ENCODE results near the gene BACE2. TPM values are rescaled to one million over a fixed set of nuclear protein-coding genes. Genes with fewer than 3 reads are reported as not detected.

Gene BACE2
- total RNA-seq, 1 donor from 2014 or later, result 16.8 TPM

- Mint-ChIP-seq H3K27ac (ENCODE audit: unreplicated experiment) (no peak overlapping the region), H3K27me3 (ENCODE audit: low read depth, unreplicated experiment) (peaks cover 66% of the 10 kb centered on the region), H3K4me3 (ENCODE audit: unreplicated experiment) (no peak overlapping the region), H3K9me3 (ENCODE audit: unreplicated experiment) (peaks cover 4% of the 10 kb centered on the region), H3K4me1 (ENCODE audit: low read depth, unreplicated experiment) (no peaks in the 10 kb centered on the region), H3K36me3 (ENCODE audit: low read depth, unreplicated experiment) (no peaks in the 10 kb centered on the region)
- H3K36me3 ChIP-seq (ENCODE audit: insufficient read depth, low read length), result no peaks in the 10 kb centered on the region
- no peak for DNase-seq (ENCODE audit: low read depth)
- H3K9ac ChIP-seq (ENCODE audit: low read length), result no peak overlapping the region
- H3K27ac ChIP-seq (ENCODE audit: low read depth, low read length), result no peak overlapping the region
- no peaks in the 10 kb centered on the region for H4K20me1 ChIP-seq (ENCODE audit: insufficient read depth, low read length)
- no peaks in the 10 kb centered on the region for H3K9me3 ChIP-seq (ENCODE audit: insufficient read depth, low read depth, low read length)
- TF ChIP-seq CTCF (IDR thresholded peaks at IDR 0.05; ENCODE audit: insufficient read depth, low read depth, low read length) (no peak), EZH2 (IDR thresholded peaks at IDR 0.05; ENCODE audit: insufficient read depth, low read length) (no peak)
- H3K4me3 ChIP-seq (ENCODE audit: insufficient read depth, low read depth, low read length), result no peak overlapping the region
- no peak overlapping the region for H3K4me2 ChIP-seq (ENCODE audit: low read length)
- H3K79me2 ChIP-seq (ENCODE audit: insufficient read depth, low read length), result no peaks in the 10 kb centered on the region
- H3K4me1 ChIP-seq (ENCODE audit: insufficient read depth, low read length), result no peaks in the 10 kb centered on the region
- H2AFZ ChIP-seq (ENCODE audit: low read depth, low read length), result no peak overlapping the region
- peaks cover 26% of the 10 kb centered on the region for H3K27me3 ChIP-seq (ENCODE audit: insufficient read depth, low read length)
- no peak for FAIRE-seq
These were observed 149.5 kb downstream of the BACE2 start for GRCh38 chr21:41317458-41317857.

GRCh38 chr21:41318218-41318617 is 150.3 kb downstream of the BACE2 start:
- Histone ChIP-seq H3K27ac (ENCODE audit: low read depth, low read length) (no peak overlapping the region), H4K20me1 (ENCODE audit: insufficient read depth, low read length) (no peaks in the 10 kb centered on the region), H3K4me2 (ENCODE audit: low read length) (no peak overlapping the region), H3K4me1 (ENCODE audit: insufficient read depth, low read length) (no peaks in the 10 kb centered on the region), H3K36me3 (ENCODE audit: insufficient read depth, low read length) (no peaks in the 10 kb centered on the region), H3K27me3 (ENCODE audit: insufficient read depth, low read length) (peaks cover 26% of the 10 kb centered on the region), H3K9ac (ENCODE audit: low read length) (no peak overlapping the region), H3K4me3 (ENCODE audit: insufficient read depth, low read depth, low read length) (no peak overlapping the region), H2AFZ (ENCODE audit: low read depth, low read length) (no peak overlapping the region), H3K9me3 (ENCODE audit: insufficient read depth, low read depth, low read length) (no peaks in the 10 kb centered on the region), H3K79me2 (ENCODE audit: insufficient read depth, low read length) (no peaks in the 10 kb centered on the region)
- Mint-ChIP-seq H3K36me3 (ENCODE audit: low read depth, unreplicated experiment) (no peaks in the 10 kb centered on the region), H3K27ac (ENCODE audit: unreplicated experiment) (no peak overlapping the region), H3K4me1 (ENCODE audit: low read depth, unreplicated experiment) (no peaks in the 10 kb centered on the region), H3K27me3 (ENCODE audit: low read depth, unreplicated experiment) (peaks cover 70% of the 10 kb centered on the region), H3K4me3 (ENCODE audit: unreplicated experiment) (no peak overlapping the region), H3K9me3 (ENCODE audit: unreplicated experiment) (peaks cover 4% of the 10 kb centered on the region)
- TF ChIP-seq EZH2 (IDR thresholded peaks at IDR 0.05; ENCODE audit: insufficient read depth, low read length) (no peak), CTCF (IDR thresholded peaks at IDR 0.05; ENCODE audit: insufficient read depth, low read depth, low read length) (no peak)
- FAIRE-seq (no peak), DNase-seq (ENCODE audit: low read depth) (no peak)

GRCh38 chr21:41319273-41319672 is 151.3 kb downstream of the BACE2 start:
- Mint-ChIP-seq H3K27ac (ENCODE audit: unreplicated experiment) (no peak overlapping the region), H3K4me3 (ENCODE audit: unreplicated experiment) (no peak overlapping the region), H3K27me3 (ENCODE audit: low read depth, unreplicated experiment) (peaks cover 73% of the 10 kb centered on the region), H3K4me1 (ENCODE audit: low read depth, unreplicated experiment) (no peaks in the 10 kb centered on the region), H3K9me3 (ENCODE audit: unreplicated experiment) (peaks cover 4% of the 10 kb centered on the region), H3K36me3 (ENCODE audit: low read depth, unreplicated experiment) (no peaks in the 10 kb centered on the region)
- no peak overlapping the region for H3K4me2 ChIP-seq (ENCODE audit: low read length)
- no peak overlapping the region for H3K9ac ChIP-seq (ENCODE audit: low read length)
- peaks cover 26% of the 10 kb centered on the region for H3K27me3 ChIP-seq (ENCODE audit: insufficient read depth, low read length)
- H2AFZ ChIP-seq (ENCODE audit: low read depth, low read length), result no peak overlapping the region
- DNase-seq (ENCODE audit: low read depth), result no peak
- H3K9me3 ChIP-seq (ENCODE audit: insufficient read depth, low read depth, low read length), result no peaks in the 10 kb centered on the region
- no peak for FAIRE-seq
- H3K4me1 ChIP-seq (ENCODE audit: insufficient read depth, low read length), result no peaks in the 10 kb centered on the region
- H3K27ac ChIP-seq (ENCODE audit: low read depth, low read length), result no peak overlapping the region
- no peaks in the 10 kb centered on the region for H4K20me1 ChIP-seq (ENCODE audit: insufficient read depth, low read length)
- H3K4me3 ChIP-seq (ENCODE audit: insufficient read depth, low read depth, low read length), result no peak overlapping the region
- no peaks in the 10 kb centered on the region for H3K36me3 ChIP-seq (ENCODE audit: insufficient read depth, low read length)
- H3K79me2 ChIP-seq (ENCODE audit: insufficient read depth, low read length), result no peaks in the 10 kb centered on the region
- TF ChIP-seq CTCF (IDR thresholded peaks at IDR 0.05; ENCODE audit: insufficient read depth, low read depth, low read length) (no peak), EZH2 (IDR thresholded peaks at IDR 0.05; ENCODE audit: insufficient read depth, low read length) (no peak)
